ACC112 (cell line): ENCODE measurements around the gene TEKT4.
"Not testable (repeated sequence)": the region's sequence is repeated elsewhere in the genome, so short reads cannot be mapped to it uniquely, and the experiment has no call there.

Experiments used
- H2AFZ ChIP-seq: fragments of 200-600 bp; sonication (generic); one replicate; pipeline ENCODE4 v1.6.0; 2017; ENCODE audit warnings: antibody characterized with exemption, low read length; ENCODE audit not compliant: unreplicated experiment
- H3K27ac ChIP-seq: fragments of 200-600 bp; sonication (generic); 2 replicates; pipeline ENCODE4 v1.5.1; 2014; ENCODE audit warnings: low read depth, mild to moderate bottlenecking, antibody characterized with exemption, low read length, moderate library complexity
- H3K27me3 ChIP-seq: fragments of 200-600 bp; sonication (generic); 2 replicates; pipeline ENCODE4 v1.6.1; 2014; ENCODE audit warnings: mild to moderate bottlenecking, antibody characterized with exemption, low read length, moderate library complexity, mixed read lengths; ENCODE audit not compliant: insufficient read depth
- H3K36me3 ChIP-seq: fragments of 200-600 bp; sonication (generic); 2 replicates; pipeline ENCODE4 v1.6.1; 2016; ENCODE audit warnings: mild to moderate bottlenecking, antibody characterized with exemption, low read length, moderate library complexity, mixed read lengths; ENCODE audit not compliant: insufficient read depth
- H3K4me1 ChIP-seq: fragments of 200-600 bp; sonication (generic); one replicate; pipeline ENCODE4 v1.6.1; 2016; ENCODE audit warnings: low read length, mixed read lengths; ENCODE audit not compliant: insufficient read depth, unreplicated experiment, control insufficient read depth
- H3K4me3 ChIP-seq: fragments of 200-600 bp; sonication (generic); 2 replicates; pipeline ENCODE4 v1.5.1; 2014; ENCODE audit warnings: mild to moderate bottlenecking, low read depth, low read length
- H3K79me2 ChIP-seq: fragments of 200-600 bp; sonication (generic); one replicate; pipeline ENCODE4 v1.6.0; 2016; ENCODE audit warnings: low read length; ENCODE audit not compliant: control insufficient read depth, unreplicated experiment, insufficient read depth

The TEKT4 gene

GRCh38 chr2:94871226-94872087 is at the start of gene TEKT4:
Gene TEKT4 (plus strand): TSS chr2:94871430. CDS start chr2:94871580, 150 bp downstream.
- Histone ChIP-seq H3K4me3 (no peak within 1 kb of the TSS), H2AFZ (no peak within 1 kb of the TSS)

GRCh38 chr2:94839224-94839623 is 32.0 kb upstream of the TEKT4 start:
- not testable (repeated sequence) for H3K79me2 ChIP-seq, H2AFZ ChIP-seq, H3K4me3 ChIP-seq, H3K27ac ChIP-seq, H3K36me3 ChIP-seq, H3K4me1 ChIP-seq, H3K27me3 ChIP-seq

More at GRCh38 chr2:94871226-94872087, at the start of gene TEKT4:
- Histone ChIP-seq H3K27ac (no peak within 1 kb of the TSS), H3K27me3 (peaks cover 11% of the 10 kb centered on the region), H3K4me1 (no peaks in the 10 kb centered on the region), H3K36me3 (no peaks in the 10 kb centered on the region), H3K79me2 (no peaks in the 10 kb centered on the region)

- not testable (repeated sequence) for H3K27ac ChIP-seq, H3K4me3 ChIP-seq, H3K36me3 ChIP-seq, H2AFZ ChIP-seq, H3K79me2 ChIP-seq, H3K4me1 ChIP-seq
- H3K27me3 ChIP-seq: peaks cover 36% of the 10 kb centered on the region
Observed at GRCh38 chr2:94856856-94857255, 14.4 kb upstream of the TEKT4 start.

- not testable (repeated sequence) for H3K4me3 ChIP-seq, H3K27ac ChIP-seq, H3K36me3 ChIP-seq, H3K4me1 ChIP-seq, H2AFZ ChIP-seq, H3K79me2 ChIP-seq
- H3K27me3 ChIP-seq: peaks cover 44% of the 10 kb centered on the region
Observed at GRCh38 chr2:94857367-94858162, 13.7 kb upstream of the TEKT4 start.

GRCh38 chr2:94858163-94858888 is 12.9 kb upstream of the TEKT4 start:
- peaks cover 51% of the 10 kb centered on the region for H3K27me3 ChIP-seq
- not testable (repeated sequence) for H3K4me3 ChIP-seq, H3K27ac ChIP-seq, H2AFZ ChIP-seq, H3K36me3 ChIP-seq, H3K4me1 ChIP-seq, H3K79me2 ChIP-seq

- Histone ChIP-seq H3K27ac (no peak overlapping the region), H3K4me1 (no peaks in the 10 kb centered on the region), H3K79me2 (no peaks in the 10 kb centered on the region), H3K27me3 (peaks cover 77% of the 10 kb centered on the region), H2AFZ (no peak overlapping the region), H3K4me3 (no peak overlapping the region), H3K36me3 (no peaks in the 10 kb centered on the region)
Observed at GRCh38 chr2:94861308-94862152, 9.7 kb upstream of the TEKT4 start.

- H3K4me1 ChIP-seq, H3K36me3 ChIP-seq, H3K4me3 ChIP-seq, H3K27ac ChIP-seq, H2AFZ ChIP-seq, H3K79me2 ChIP-seq: not testable (repeated sequence)
- H3K27me3 ChIP-seq: peaks cover 71% of the 10 kb centered on the region
Observed at GRCh38 chr2:94862903-94863302, 8.3 kb upstream of the TEKT4 start.

- Histone ChIP-seq H3K27ac (no peak overlapping the region), H3K4me3 (no peak overlapping the region), H3K27me3 (peaks cover 30% of the 10 kb centered on the region), H3K4me1 (no peaks in the 10 kb centered on the region), H3K36me3 (no peaks in the 10 kb centered on the region), H3K79me2 (no peaks in the 10 kb centered on the region), H2AFZ (no peak overlapping the region)
Observed at GRCh38 chr2:94869131-94869530, 2.1 kb upstream of the TEKT4 start.

- no peak overlapping the region for H3K4me3 ChIP-seq
- H3K79me2 ChIP-seq: no peaks in the 10 kb centered on the region
- peaks cover 23% of the 10 kb centered on the region for H3K27me3 ChIP-seq
- H3K27ac ChIP-seq: no peak overlapping the region
- no peaks in the 10 kb centered on the region for H3K36me3 ChIP-seq
- no peak overlapping the region for H2AFZ ChIP-seq
- H3K4me1 ChIP-seq: no peaks in the 10 kb centered on the region
Observed at GRCh38 chr2:94869552-94870439, 1.4 kb upstream of the TEKT4 start.
